DMS 273 treated with DMSO at 0.1 percent for 48 hours (cell line): ENCODE results near the gene IL23R.

Source experiments
- DNase-seq: peaks from one replicate; lab custom pipeline; 2025; lab: John Stamatoyannopoulos, UW

Gene IL23R

DNA sequence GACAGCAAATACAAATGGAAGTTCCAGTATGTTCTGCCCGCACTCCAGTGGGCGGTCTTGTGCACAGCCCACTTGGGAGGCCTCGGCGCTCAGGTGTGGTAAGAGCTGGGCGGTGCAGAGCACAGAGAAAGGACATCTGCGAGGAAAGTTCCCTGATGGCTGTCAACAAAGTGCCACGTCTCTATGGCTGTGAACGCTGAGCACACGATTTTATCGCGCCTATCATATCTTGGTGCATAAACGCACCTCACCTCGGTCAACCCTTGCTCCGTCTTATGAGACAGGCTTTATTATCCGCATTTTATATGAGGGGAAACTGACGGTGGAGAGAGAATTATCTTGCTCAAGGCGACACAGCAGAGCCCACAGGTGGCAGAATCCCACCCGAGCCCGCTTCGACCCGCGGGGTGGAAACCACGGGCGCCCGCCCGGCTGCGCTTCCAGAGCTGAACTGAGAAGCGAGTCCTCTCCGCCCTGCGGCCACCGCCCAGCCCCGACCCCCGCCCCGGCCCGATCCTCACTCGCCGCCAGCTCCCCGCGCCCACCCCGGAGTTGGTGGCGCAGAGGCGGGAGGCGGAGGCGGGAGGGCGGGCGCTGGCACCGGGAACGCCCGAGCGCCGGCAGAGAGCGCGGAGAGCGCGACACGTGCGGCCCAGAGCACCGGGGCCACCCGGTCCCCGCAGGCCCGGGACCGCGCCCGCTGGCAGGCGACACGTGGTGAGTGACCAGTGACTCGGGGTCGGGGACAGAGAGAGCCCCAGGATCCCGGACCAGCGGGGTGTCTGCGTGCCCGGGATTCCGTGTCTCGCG, 141.2 kb downstream of the IL23R start, which contains the start of gene IL12RB2:
TSS of gene IL12RB2 (plus strand) at position 623 of the 810 bp plus-strand sequence. CDS start 12,496 bp downstream, outside the sequence.
- no peak for DNase-seq

DNA sequence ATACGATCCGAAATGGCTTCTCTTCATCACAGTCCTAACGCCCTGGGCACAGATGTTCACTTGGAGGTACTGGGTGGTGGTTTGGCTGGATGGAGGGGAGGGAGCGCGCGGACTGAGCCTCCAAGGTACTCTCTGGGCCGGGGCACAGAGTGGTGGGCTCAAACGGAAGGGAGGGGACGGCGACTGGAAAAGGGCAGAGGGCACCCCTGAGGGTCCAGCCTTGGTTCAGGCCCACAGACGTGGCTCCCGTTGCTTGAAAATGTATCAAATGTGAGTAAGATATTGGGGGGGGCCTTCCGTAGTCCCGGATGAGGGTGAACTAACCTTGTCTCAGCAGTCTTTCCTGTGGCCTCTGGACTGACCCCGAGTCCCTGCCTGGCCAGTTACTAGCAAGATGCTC, 141.9 kb downstream of the IL23R start:
- DNase-seq = no peak
